G401 (cell line): ENCODE results near the gene GPR84. TPM values are rescaled to one million over a fixed set of nuclear protein-coding genes. Genes with fewer than 3 reads are reported as not detected.
"Not testable (repeated sequence)": the region's sequence is repeated elsewhere in the genome, so short reads cannot be mapped to it uniquely, and the experiment has no call there.

Source experiments
- DNase-seq: peaks from one replicate; pipeline ENCODE4 v3.0.0-alpha.2; 2015; ENCODE audit warnings: low spot score
- in situ Hi-C: cut with HindIII; loops from 2 replicates; pipeline ENCODE4 v1.10.0; 2016; ENCODE audit warnings: low sequenced_read_pairs, mixed read lengths
- total RNA-seq: library from RNA; depleted of rRNA; stranded (reverse); fragments of >200 nt; shearing (Covaris generic); gene quantifications from 2 replicates; pipeline ENCODE4 v1.2.3, GENCODE V29; 2014

The GPR84 gene
- total RNA-seq, 1 experiment from 2014 or later = 1.0 TPM

GRCh38 chr12:54359762-54360351 is 4.4 kb downstream of the GPR84 start:
- DNase-seq = no peak
- in situ Hi-C loops = loop anchor here (25.0 kb wide), 1 partner anchor 148 kb away; no protein-coding TSS in a partner anchor

DNA sequence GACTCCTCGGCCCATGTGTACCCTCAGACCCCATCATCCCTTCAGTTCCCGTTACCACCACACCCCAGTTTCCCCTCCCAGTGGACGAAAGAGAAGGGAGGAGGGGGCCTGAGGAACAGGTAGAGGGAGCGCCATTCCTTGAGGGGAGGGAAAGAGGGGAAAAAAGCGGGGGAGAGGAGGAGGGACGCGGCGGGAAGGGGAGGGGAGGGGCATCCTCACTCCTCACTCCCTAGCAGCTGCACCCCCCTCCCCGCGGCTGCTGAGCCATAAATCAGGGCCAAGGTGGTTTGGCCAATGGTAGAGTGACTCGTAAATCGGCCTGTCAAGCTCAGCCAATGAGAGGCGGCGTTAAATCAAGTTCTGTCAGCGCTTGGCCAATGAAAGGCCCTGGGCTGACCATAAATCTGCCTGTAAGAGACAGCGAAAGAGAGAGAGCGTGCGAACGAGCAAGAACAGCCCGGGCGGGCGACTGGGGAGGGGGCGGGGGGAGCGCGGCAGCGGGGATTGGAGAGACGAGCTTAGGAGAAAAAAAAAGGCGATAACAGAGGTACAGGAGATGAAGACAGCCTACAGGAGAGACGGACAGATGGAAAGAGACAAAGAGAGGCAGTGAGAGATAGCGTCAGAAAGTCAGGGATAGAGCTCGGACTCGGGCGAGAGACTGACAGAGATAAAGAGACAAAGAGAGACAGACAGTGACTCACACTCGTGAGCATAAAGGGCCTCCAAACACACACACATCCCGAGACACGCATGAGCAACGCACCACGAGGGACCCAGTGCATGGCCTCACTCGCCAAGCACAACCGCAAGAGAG is 5.1 kb downstream of the GPR84 start:
- in situ Hi-C loops = loop anchor here (25.0 kb wide), 1 partner anchor 147 kb away; no protein-coding TSS in a partner anchor
- peak; percentile 100 for DNase-seq

DNA sequence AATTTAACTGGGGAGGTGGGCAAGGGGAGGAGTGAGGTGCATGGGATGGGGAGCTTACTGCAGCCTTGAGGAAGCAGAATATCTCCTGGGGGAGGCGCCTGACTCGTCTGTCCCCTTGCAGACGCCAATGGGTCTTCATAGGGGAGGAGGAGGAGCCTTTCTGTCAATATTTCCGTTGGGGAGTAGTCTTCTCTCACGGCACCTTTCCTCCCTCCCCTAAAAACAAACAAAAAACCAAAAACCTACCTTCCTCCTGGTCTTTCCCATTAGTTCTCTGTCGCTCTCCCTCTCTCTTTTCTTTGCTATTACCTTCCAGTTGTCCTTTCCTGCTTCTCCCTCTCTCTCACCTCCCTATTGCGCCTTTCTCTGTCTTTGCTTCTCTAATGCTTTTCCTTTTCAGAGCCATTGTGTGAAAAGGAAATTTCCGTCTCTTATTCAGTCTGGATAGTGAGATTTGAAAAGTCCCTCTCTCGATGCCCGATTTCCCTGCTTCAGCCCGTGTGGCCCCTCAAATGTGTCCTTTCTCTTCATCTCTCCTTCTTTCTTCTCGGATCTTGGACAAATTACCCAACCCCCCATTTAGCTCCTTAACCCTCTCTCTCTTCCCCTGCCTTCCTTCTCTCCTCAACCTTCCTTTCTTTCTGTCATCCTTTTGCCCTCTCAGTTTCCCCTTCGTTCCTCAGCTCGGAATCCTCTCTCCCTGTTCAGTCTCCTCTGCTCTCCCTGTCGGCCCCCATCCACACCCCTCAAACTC is 5.9 kb downstream of the GPR84 start:
- in situ Hi-C loops = loop anchor here (25.0 kb wide), 1 partner anchor 146 kb away; no protein-coding TSS in a partner anchor
- peak; percentile 94 for DNase-seq

DNA sequence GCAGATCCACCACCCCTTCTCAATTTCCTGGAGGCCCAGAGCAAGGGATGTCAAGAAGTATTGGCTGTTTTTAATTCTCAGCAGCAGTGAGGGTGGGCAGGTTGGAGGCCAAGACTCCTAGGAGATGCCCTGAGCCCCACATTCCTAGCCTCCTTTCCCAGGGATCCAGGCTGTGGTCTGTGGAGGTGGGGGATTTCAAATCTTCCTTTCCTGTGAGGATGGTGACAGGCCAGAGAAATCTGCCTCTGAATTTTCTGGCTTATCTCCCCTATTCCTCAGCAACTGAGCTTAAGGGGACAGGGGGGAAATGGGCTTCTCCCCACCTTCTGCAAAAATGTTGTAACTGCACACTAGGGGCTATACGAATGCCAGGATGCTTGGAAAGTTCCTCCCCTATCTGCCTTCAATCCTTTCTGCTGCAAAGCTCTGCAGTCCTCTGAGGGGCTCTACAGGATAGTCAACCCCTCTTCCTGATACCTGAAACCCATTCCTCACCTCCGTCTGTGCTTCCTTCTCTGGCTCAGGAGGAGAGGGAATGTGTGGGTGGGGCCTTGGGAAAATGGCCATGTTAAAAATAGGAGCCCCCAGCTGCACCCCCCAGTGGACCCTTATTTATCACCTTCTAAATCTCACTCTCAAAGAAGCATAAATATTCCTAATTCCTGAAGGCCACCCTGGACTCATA is 6.6 kb downstream of the GPR84 start:
- DNase-seq = no peak
- in situ Hi-C loops = loop anchor here (25.0 kb wide), 1 partner anchor 145 kb away; no protein-coding TSS in a partner anchor

DNA sequence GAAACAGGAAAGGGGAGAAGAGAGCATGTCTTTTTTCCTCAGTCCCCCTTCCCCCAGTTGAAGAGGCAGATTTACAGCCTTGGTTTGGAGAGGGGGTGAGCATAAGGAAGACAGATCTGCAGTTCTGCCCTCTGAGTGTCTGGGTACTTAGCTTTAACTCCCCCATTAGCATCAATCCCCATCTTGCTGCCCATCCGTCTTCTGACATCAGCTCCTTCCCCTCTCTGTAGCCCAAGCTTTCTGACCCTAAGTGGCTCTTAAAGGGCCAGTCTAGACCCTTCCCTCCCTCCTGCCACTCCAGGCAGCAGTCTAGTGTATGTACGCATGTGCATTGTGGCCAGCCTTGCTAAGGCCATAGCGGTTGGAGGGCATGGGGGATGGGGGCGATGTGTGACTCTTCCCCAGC is 7.3 kb downstream of the GPR84 start:
- DNase-seq = peak; percentile 70
- in situ Hi-C loops = loop anchor here (25.0 kb wide), 1 partner anchor 145 kb away; no protein-coding TSS in a partner anchor

- DNase-seq = no peak
- in situ Hi-C loops = loop anchor here (25.0 kb wide), 1 partner anchor 144 kb away; no protein-coding TSS in a partner anchor
These were observed 8.1 kb downstream of the GPR84 start for GRCh38 chr12:54356228-54356627.

GRCh38 chr12:54355104-54355815 is 9.0 kb downstream of the GPR84 start:
- in situ Hi-C loops = loop anchor here (25.0 kb wide), 1 partner anchor 143 kb away; no protein-coding TSS in a partner anchor

DNA sequence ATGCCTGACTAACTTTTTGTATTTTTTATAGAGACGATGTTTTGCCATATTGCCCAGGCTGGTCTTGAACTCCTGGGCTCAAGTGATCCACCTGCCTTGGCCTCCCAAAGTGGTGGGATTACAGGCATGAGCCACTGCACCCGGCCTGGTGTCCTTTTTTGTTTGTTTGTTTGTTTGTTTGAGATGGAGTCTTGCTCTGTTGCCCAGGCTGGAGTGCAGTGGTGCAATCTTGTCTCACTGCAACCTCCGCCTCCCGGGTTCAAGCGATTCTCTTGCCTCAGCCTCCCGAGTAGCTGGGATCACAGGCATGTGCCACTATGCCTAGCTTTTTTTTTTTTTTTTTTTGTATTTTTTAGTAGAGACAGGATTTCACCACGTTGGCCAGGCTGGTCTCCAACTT is 10.0 kb downstream of the GPR84 start:
- in situ Hi-C loops = loop anchor here (25.0 kb wide), 1 partner anchor 142 kb away; no protein-coding TSS in a partner anchor
- DNase-seq = not testable (repeated sequence)

More at GRCh38 chr12:54355104-54355815, 9.0 kb downstream of the GPR84 start:
- no peak for DNase-seq

DNA sequence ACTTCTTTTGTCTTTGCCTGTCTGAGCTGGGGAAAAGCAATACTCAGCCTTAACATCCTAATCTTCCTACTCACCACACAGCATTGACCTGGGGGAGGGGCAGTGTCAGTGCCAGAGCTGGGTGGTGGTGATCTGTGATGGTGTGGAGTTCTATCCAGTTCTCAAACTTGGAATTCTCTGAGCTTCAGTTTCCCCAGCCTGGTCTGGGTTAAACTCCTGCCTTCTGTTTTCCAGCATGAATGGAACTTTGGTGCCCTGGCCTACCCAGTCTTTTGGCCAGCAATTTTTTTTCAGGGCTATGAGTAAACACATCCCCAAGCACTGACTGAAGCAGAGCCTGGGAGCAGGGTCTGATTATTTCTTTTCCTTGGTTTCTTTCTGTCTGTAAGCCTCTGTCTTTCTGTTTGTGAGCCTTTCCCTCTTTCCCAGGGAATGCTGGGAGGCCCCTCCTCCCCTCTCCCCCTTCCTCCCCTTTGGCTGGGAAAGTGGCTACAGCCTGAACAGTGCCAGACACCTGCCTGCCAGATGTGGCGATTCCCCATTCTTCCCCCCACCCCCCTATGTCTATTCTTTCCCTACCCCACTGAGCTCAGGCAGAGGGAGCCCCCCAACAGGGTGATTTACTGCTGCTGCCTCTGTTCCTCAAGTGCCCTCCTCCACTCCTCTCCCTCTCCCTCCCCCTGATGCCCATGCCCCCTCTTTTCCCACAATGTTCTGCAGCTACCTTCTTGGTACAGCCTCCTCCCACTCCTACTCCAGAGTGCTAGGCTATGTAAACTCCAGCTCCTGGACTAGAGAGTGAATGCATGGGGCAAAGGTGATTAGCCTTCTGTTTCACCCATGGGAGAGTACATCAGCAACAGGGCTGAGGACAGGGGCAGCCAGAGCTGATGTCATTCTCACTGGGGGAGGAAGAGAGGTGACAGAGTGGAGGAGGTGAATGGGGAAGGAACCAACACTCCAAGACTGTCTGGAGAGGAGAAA is 11.1 kb downstream of the GPR84 start:
- peak; percentile 63 for DNase-seq

DNA sequence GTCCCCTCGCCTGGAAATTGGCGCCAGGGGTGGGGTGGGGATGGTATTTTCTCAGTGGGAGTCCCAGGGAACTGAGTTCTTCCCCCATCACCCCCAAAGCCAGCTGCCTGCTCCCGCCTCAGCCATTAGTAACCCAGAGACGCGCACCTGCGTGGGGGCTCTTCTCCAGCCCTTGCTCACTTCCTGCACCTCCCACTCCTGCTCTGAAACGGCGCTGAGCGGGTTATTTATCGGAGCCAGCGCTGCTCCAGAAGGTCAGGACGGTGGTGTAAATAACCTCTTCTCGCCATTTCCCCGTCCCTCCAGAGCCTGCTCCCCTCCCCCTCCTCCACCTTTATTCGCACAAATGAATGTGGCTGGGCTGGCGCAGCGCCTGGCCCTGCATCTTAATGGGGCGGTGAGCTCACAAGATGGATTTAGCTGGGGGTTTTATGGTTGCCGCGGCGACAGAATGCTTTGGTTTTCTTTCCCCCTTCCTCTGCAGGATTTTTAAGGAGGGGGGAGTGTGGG is 12.2 kb downstream of the GPR84 start:
- DNase-seq = peak; percentile 87
- in situ Hi-C loops = loop anchor here (25.0 kb wide), 1 partner anchor 140 kb away; no protein-coding TSS in a partner anchor

More for the DNA sequence above, 11.1 kb downstream of the GPR84 start:
- in situ Hi-C loops = loop anchor here (25.0 kb wide), 1 partner anchor 141 kb away; no protein-coding TSS in a partner anchor

- in situ Hi-C loops = loop anchor here (25.0 kb wide), 1 partner anchor 139 kb away; no protein-coding TSS in a partner anchor
These were observed 12.9 kb downstream of the GPR84 start for GRCh38 chr12:54351341-54351740.

GRCh38 chr12:54350743-54351142 is 13.5 kb downstream of the GPR84 start:
- in situ Hi-C loops = loop anchor here (25.0 kb wide), 1 partner anchor 138 kb away; no protein-coding TSS in a partner anchor
- no peak for DNase-seq

More at GRCh38 chr12:54351341-54351740, 12.9 kb downstream of the GPR84 start:
- DNase-seq = no peak

DNA sequence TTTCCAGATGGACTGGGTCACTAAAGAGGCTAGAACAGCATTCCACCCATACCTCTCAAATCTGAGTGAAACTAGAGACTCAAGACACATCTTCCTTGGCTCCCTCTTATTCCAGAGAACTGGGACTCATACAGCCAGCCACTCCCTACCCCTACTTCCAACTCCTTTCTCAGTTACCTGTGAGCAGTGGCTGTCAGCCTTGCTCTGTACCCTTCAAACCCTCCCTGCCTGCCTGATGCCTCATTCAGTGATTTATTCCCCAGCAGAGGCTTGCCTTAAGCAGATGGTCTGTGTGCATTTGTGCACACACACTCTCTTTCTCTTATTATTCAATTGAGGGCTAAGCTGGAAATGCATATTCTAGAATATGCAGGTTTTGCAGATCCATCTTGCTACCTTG is 14.6 kb downstream of the GPR84 start:
- no peak for DNase-seq
- in situ Hi-C loops = loop anchor here (25.0 kb wide), 1 partner anchor 137 kb away; no protein-coding TSS in a partner anchor

DNA sequence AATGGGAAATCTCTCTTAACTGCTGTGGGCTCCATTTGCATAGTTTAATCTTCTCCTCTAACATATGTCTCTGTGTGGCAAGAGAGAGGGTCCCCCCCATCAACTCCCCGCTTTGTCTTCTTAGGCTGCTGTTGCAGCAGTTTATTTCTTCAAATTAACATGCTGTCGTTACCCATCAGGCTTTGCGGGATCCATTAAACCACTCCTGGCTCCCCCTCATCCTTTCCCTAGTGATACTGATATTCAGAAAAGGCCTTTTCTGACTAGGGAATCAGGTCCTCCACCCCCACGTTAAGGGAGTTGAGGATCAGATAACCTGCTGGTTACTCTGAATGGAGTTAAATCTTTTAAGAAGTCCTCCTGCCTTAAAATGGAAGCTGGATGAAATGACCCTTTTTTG is 15.2 kb downstream of the GPR84 start:
- in situ Hi-C loops = no loop called here
- DNase-seq = no peak

DNA sequence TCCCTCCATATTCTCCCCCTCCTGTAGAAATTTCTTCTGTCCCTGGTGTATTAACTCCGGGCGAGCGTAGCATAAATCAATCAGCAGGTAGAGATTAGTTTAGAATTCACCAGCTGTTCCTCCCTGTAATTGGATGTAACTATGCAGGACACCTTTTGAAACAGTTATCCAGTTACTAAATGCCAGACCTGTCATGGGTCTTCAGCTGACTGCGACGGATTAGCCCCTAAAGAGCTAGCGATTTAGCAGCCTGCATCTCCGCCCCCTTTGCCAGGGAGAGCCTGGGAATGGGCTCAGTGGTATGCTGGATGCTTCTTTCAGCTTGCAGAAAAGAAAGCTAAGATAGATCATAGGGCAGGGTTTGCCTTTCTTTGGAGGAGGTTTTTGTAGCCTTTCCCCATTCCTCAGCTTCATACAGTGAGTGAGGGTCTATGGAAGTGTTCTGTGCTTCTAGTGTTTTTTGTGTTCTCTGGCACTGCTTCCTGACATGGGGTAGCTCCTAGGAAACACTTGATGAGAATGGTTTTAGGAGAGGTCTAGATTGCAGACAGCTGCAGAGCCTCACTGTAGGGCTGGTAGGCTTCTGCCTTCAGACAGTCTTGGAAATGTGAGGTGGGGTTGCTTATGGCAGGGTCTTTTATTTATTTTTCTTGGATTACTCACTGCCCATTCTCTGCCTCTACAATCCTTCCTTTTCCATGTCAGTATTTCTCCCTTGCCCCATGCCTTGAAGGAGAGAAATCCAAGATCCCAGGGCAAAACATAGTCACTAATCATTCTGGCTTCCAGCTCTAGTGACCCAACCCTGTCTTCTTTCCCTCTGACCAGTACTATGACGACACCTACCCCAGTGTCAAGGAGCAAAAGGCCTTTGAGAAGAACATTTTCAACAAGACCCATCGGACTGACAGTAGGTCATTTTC is 22.6 kb downstream of the GPR84 start:
- DNase-seq = no peak
- in situ Hi-C loops = no loop called here
